Skeletal muscle tissue (tissue), 4 donors: ENCODE measurements around the gene GLT6D1. TPM values are rescaled to one million over a fixed set of nuclear protein-coding genes. Genes with fewer than 3 reads are reported as not detected.
"Not testable (repeated sequence)": the region's sequence is repeated elsewhere in the genome, so short reads cannot be mapped to it uniquely, and the experiment has no call there.

ENCODE experiments used
- H3K27ac ChIP-seq: one replicate; pipeline ENCODE4 v1.7.0; 2013; ENCODE audit warnings: mild to moderate bottlenecking, low read depth, low read length, inconsistent platforms
- H3K27me3 ChIP-seq, 3 donors: one replicate each; pipeline ENCODE4 v1.7.0; 2013; ENCODE audit warnings: low read length in 3 of 3; ENCODE audit not compliant: control insufficient read depth in 3 of 3, insufficient read depth in 3 of 3
- H3K36me3 ChIP-seq, 3 donors: one replicate each; pipeline ENCODE4 v1.7.0; 2013; ENCODE audit warnings: low read length in 3 of 3; ENCODE audit not compliant: control insufficient read depth in 3 of 3, insufficient read depth in 3 of 3
- H3K4me1 ChIP-seq, 3 donors: one replicate each; pipeline ENCODE4 v1.7.0; 2013; ENCODE audit warnings: low read length in 3 of 3, mild to moderate bottlenecking in 3 of 3; ENCODE audit not compliant: control insufficient read depth in 3 of 3, insufficient read depth in 3 of 3
- H3K4me3 ChIP-seq, 3 donors: one replicate each; pipeline ENCODE4 v1.7.0; 2013; ENCODE audit warnings: low read length in 3 of 3
- H3K9ac ChIP-seq, 3 donors: one replicate each; pipeline ENCODE4 v1.7.0; 2013; ENCODE audit warnings: low read length in 3 of 3, mild to moderate bottlenecking in 3 of 3, moderate library complexity in 2 of 3, low read depth in 1 of 3
- H3K9me3 ChIP-seq, 3 donors: one replicate each; pipeline ENCODE4 v1.7.0; 2013; ENCODE audit warnings: low read length in 3 of 3; ENCODE audit not compliant: control insufficient read depth in 3 of 3
- total RNA-seq: library from RNA; depleted of rRNA; stranded (reverse); fragments of >200 nt; gene quantifications from one replicate; pipeline ENCODE4 v1.2.3, GENCODE V29; 2014
- donor health status: Osteomylitis.

The GLT6D1 gene
- total RNA-seq, 1 donor from 2014 or later, result not detected

- not testable (repeated sequence) for H3K9ac ChIP-seq, H3K27ac ChIP-seq, H3K4me3 ChIP-seq, H3K9me3 ChIP-seq, H3K36me3 ChIP-seq, H3K4me1 ChIP-seq
- H3K27me3 ChIP-seq, result peaks cover 16 to 37% (median 23%) of the 10 kb centered on the region in 3 donors
These were observed 2.3 kb downstream of the GLT6D1 start for GRCh38 chr9:135636930-135637530.

- no peak overlapping the region for H3K9ac ChIP-seq
These were observed 6.5 kb downstream of the GLT6D1 start for GRCh38 chr9:135632841-135633240.

GRCh38 chr9:135624282-135624681 is 15.1 kb downstream of the GLT6D1 start:
- Histone ChIP-seq H3K9me3 (peaks cover 0 to 6% (median 2%) of the 10 kb centered on the region in 3 donors), H3K9ac (no peak overlapping the region), H3K27ac (no peak overlapping the region), H3K4me1 (no peaks in the 10 kb centered on the region), H3K36me3 (no peaks in the 10 kb centered on the region), H3K27me3 (peaks cover 7 to 24% (median 10%) of the 10 kb centered on the region in 3 donors), H3K4me3 (no peak overlapping the region)

More at GRCh38 chr9:135632841-135633240, 6.5 kb downstream of the GLT6D1 start:
- H3K27ac ChIP-seq, result no peak overlapping the region
- no peak overlapping the region for H3K4me3 ChIP-seq
- peaks cover 13 to 31% (median 23%) of the 10 kb centered on the region in 3 donors for H3K27me3 ChIP-seq
- H3K36me3 ChIP-seq, result no peaks in the 10 kb centered on the region
- no peaks in the 10 kb centered on the region for H3K4me1 ChIP-seq
- no peaks in the 10 kb centered on the region for H3K9me3 ChIP-seq

- H3K9me3 ChIP-seq, result peaks cover 0 to 6% (median 2%) of the 10 kb centered on the region in 3 donors
- no peak overlapping the region for H3K27ac ChIP-seq
- H3K27me3 ChIP-seq, result peaks cover 16 to 40% (median 24%) of the 10 kb centered on the region in 3 donors
- no peaks in the 10 kb centered on the region for H3K4me1 ChIP-seq
- H3K9ac ChIP-seq, result no peak overlapping the region
- H3K4me3 ChIP-seq, result no peak overlapping the region
- H3K36me3 ChIP-seq, result no peaks in the 10 kb centered on the region
These were observed 16.8 kb downstream of the GLT6D1 start for GRCh38 chr9:135622415-135623020.

GRCh38 chr9:135620558-135620957 is 18.8 kb downstream of the GLT6D1 start:
- Histone ChIP-seq H3K9me3 (no peaks in the 10 kb centered on the region), H3K4me3 (no peak overlapping the region), H3K27ac (no peak overlapping the region), H3K4me1 (no peaks in the 10 kb centered on the region), H3K36me3 (no peaks in the 10 kb centered on the region), H3K27me3 (peaks cover 28 to 47% (median 39%) of the 10 kb centered on the region in 3 donors), H3K9ac (no peak overlapping the region)

GRCh38 chr9:135619599-135619886 is 19.8 kb downstream of the GLT6D1 start:
- H3K9ac ChIP-seq, result no peak overlapping the region
- H3K27me3 ChIP-seq, result peaks cover 28 to 53% (median 47%) of the 10 kb centered on the region in 3 donors
- H3K4me1 ChIP-seq, result no peaks in the 10 kb centered on the region
- no peaks in the 10 kb centered on the region for H3K36me3 ChIP-seq
- H3K4me3 ChIP-seq, result no peak overlapping the region
- H3K9me3 ChIP-seq, result no peaks in the 10 kb centered on the region
- no peak overlapping the region for H3K27ac ChIP-seq

GRCh38 chr9:135618866-135619598 is 20.3 kb downstream of the GLT6D1 start:
- H3K27me3 ChIP-seq, result peaks cover 28 to 56% (median 47%) of the 10 kb centered on the region in 3 donors

GRCh38 chr9:135617991-135618411 is 21.3 kb downstream of the GLT6D1 start:
- Histone ChIP-seq H3K27ac (no peak overlapping the region), H3K4me3 (no peak overlapping the region), H3K27me3 (peaks cover 32 to 62% (median 50%) of the 10 kb centered on the region in 3 donors), H3K9me3 (no peaks in the 10 kb centered on the region), H3K36me3 (no peaks in the 10 kb centered on the region), H3K4me1 (no peaks in the 10 kb centered on the region), H3K9ac (no peak overlapping the region)

More at GRCh38 chr9:135618866-135619598, 20.3 kb downstream of the GLT6D1 start:
- H3K4me3 ChIP-seq, result no peak overlapping the region
- H3K9ac ChIP-seq, result no peak overlapping the region
- no peaks in the 10 kb centered on the region for H3K9me3 ChIP-seq
- no peaks in the 10 kb centered on the region for H3K4me1 ChIP-seq
- H3K36me3 ChIP-seq, result no peaks in the 10 kb centered on the region
- no peak overlapping the region for H3K27ac ChIP-seq

GRCh38 chr9:135617538-135617900 is 21.8 kb downstream of the GLT6D1 start:
- Histone ChIP-seq H3K36me3 (no peaks in the 10 kb centered on the region), H3K27ac (no peak overlapping the region), H3K4me3 (no peak overlapping the region), H3K9ac (no peak overlapping the region), H3K9me3 (no peaks in the 10 kb centered on the region), H3K27me3 (peaks cover 35 to 64% (median 53%) of the 10 kb centered on the region in 3 donors), H3K4me1 (no peaks in the 10 kb centered on the region)
